A673 (cell line): ENCODE results near the gene GALR3. TPM values are rescaled to one million over a fixed set of nuclear protein-coding genes. Genes with fewer than 3 reads are reported as not detected.

Source experiments
- BruUV-seq: library from RNA; stranded (reverse); fragments of 400-500 nt; replicated peaks from 2 replicates; lab custom pipeline; 2021; lab: Mats Ljungman, UMichigan
- CTCF ChIA-PET: fragments of 300-600 bp; sonication (Branson Sonifier 250); formaldehyde crosslinking; loops from one replicate; lab custom pipeline; 2022; ENCODE audit warnings: antibody characterized with exemption; lab: Charles Lee
- POLR2A ChIA-PET: fragments of 300-600 bp; sonication (Branson Sonifier 250); formaldehyde crosslinking; loops from one replicate; lab custom pipeline; 2022; ENCODE audit warnings: antibody characterized with exemption; ENCODE audit not compliant: low non-redundant PET; lab: Charles Lee
- DNase-seq: peaks from one replicate; pipeline ENCODE4 v3.0.0-alpha.2; 2015; ENCODE audit warnings: low spot score
- H3K27ac ChIP-seq: fragments of 200-600 bp; sonication (generic); 2 replicates; pipeline ENCODE4 v1.5.1; 2016; ENCODE audit warnings: mixed run types, low read depth, mild to moderate bottlenecking, mixed read lengths, antibody characterized with exemption, low read length; ENCODE audit not compliant: poor library complexity, severe bottlenecking
- H3K27me3 ChIP-seq: fragments of 200-600 bp; sonication (generic); replicated peaks from 2 replicates; pipeline ENCODE4 v1.6.1; 2017; ENCODE audit warnings: mixed run types, low read depth, mild to moderate bottlenecking, mixed read lengths, antibody characterized with exemption, low read length; ENCODE audit not compliant: insufficient read depth, poor library complexity
- H3K36me3 ChIP-seq: fragments of 200-600 bp; sonication (generic); 2 replicates; pipeline ENCODE4 v1.6.1; 2016; ENCODE audit warnings: mixed run types, mild to moderate bottlenecking, mixed read lengths, antibody characterized with exemption, low read length; ENCODE audit not compliant: insufficient read depth, poor library complexity, severe bottlenecking
- H3K4me1 ChIP-seq: fragments of 200-600 bp; sonication (generic); 2 replicates; pipeline ENCODE4 v1.6.1; 2017; ENCODE audit warnings: mixed run types, mild to moderate bottlenecking, mixed read lengths, antibody characterized with exemption, low read length; ENCODE audit not compliant: insufficient read depth, poor library complexity, severe bottlenecking
- H3K4me3 ChIP-seq: fragments of 200-600 bp; sonication (generic); 2 replicates; pipeline ENCODE4 v1.5.1; 2016; ENCODE audit warnings: low read depth, mixed run types, mild to moderate bottlenecking, mixed read lengths, low read length; ENCODE audit not compliant: poor library complexity, severe bottlenecking
- H3K9me3 ChIP-seq: fragments of 200-600 bp; sonication (generic); 2 replicates; pipeline ENCODE4 v1.6.1; 2016; ENCODE audit warnings: mixed run types, low read depth, mild to moderate bottlenecking, mixed read lengths, antibody characterized with exemption, low read length; ENCODE audit not compliant: poor library complexity, severe bottlenecking
- EZH2 ChIP-seq: fragments of 200-600 bp; sonication (generic); IDR thresholded peaks from 2 replicates; pipeline ENCODE4 v1.6.1; 2017; ENCODE audit warnings: borderline replicate concordance, low read depth, mild to moderate bottlenecking, mixed read lengths, antibody characterized with exemption, low read length; ENCODE audit not compliant: poor library complexity, severe bottlenecking
- intact Hi-C: fragments of 100-400 bp; cut with micrococcal nuclease; formaldehyde crosslinking; loops from one replicate; pipeline ENCODE4 v1.10.0; 2022; ENCODE audit not compliant: unreplicated experiment
- total RNA-seq: library from RNA; stranded (reverse); gene quantifications from 2 replicates; pipeline ENCODE4 v1.2.3, GENCODE V29; 2021
- TF ChIP-seq, protein P1 (sequence below): fragments of 300-800, 200-600 bp; sonication (generic); conservative IDR thresholded peaks from 2 replicates; pipeline ENCODE4 v1.5.1; 2017; ENCODE audit warnings: low read depth, mild to moderate bottlenecking, antibody characterized with exemption, low read length, moderate library complexity, mixed read lengths

The GALR3 gene
- total RNA-seq, 1 experiment from 2014 or later: not detected

GRCh38 chr22:37844904-37845329 is 21.7 kb downstream of the GALR3 start:
- Histone ChIP-seq H3K36me3 (no peaks in the 10 kb centered on the region), H3K9me3 (peaks cover 10% of the 10 kb centered on the region), H3K27ac (peak overlapping the region; percentile 33), H3K4me1 (no peaks in the 10 kb centered on the region), H3K4me3 (peak overlapping the region; percentile 79), H3K27me3 (no peaks in the 10 kb centered on the region)
- TF ChIP-seq, protein P1, sequence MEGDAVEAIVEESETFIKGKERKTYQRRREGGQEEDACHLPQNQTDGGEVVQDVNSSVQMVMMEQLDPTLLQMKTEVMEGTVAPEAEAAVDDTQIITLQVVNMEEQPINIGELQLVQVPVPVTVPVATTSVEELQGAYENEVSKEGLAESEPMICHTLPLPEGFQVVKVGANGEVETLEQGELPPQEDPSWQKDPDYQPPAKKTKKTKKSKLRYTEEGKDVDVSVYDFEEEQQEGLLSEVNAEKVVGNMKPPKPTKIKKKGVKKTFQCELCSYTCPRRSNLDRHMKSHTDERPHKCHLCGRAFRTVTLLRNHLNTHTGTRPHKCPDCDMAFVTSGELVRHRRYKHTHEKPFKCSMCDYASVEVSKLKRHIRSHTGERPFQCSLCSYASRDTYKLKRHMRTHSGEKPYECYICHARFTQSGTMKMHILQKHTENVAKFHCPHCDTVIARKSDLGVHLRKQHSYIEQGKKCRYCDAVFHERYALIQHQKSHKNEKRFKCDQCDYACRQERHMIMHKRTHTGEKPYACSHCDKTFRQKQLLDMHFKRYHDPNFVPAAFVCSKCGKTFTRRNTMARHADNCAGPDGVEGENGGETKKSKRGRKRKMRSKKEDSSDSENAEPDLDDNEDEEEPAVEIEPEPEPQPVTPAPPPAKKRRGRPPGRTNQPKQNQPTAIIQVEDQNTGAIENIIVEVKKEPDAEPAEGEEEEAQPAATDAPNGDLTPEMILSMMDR: no peak
- TF ChIP-seq EZH2: no peak
- ChIA-PET POLR2A (no interaction called here), CTCF (interaction anchor here (0.5 to 1.0 kb wide), 2 partner anchors 27 to 232 kb away, joined by 3 read pairs; no protein-coding TSS in a partner anchor)
- no peak for DNase-seq
- intact Hi-C loops: no loop called here
- no TSS peak for BruUV-seq

DNA sequence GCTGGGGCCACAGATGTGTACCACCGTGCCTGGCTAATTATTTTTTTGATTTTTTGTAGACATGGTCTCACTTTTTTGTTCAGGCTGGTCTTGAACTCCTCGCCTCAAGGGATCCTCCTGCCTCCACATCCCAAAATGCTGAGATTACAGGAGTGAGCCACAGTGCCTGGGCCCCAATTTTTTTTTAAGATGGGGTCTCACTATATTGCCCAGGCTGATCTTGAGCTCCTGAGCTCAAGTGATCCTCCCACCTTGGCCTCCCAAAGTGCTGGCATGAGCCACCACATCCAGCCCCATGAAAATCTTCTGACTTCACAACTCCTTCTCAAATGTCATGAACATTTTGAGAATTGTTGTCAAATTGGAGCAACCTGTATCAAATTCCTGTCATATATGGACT is 23.3 kb downstream of the GALR3 start:
- TF ChIP-seq, protein P1: no peak
- TF ChIP-seq EZH2: no peak
- Histone ChIP-seq H3K27ac (no peak overlapping the region), H3K4me1 (peaks cover 9% of the 10 kb centered on the region), H3K27me3 (no peaks in the 10 kb centered on the region), H3K4me3 (no peak overlapping the region), H3K36me3 (peaks cover 12% of the 10 kb centered on the region), H3K9me3 (peaks cover 10% of the 10 kb centered on the region)
- no TSS peak for BruUV-seq
- POLR2A ChIA-PET: no interaction called here
- CTCF ChIA-PET: no interaction called here
- intact Hi-C loops: no loop called here
- no peak for DNase-seq

- POLR2A ChIA-PET: interaction anchor here (0.7 kb wide), 1 partner anchor 15 kb away, joined by 12 read pairs; no protein-coding TSS in a partner anchor
- BruUV-seq: TSS peak; percentile 87
- intact Hi-C loops: no loop called here
- Histone ChIP-seq H3K4me1 (peaks cover 9% of the 10 kb centered on the region), H3K9me3 (peaks cover 10% of the 10 kb centered on the region), H3K36me3 (peaks cover 34% of the 10 kb centered on the region), H3K27ac (peak overlapping the region; percentile 82), H3K27me3 (no peaks in the 10 kb centered on the region), H3K4me3 (peak overlapping the region; percentile 86)
- TF ChIP-seq, protein P1: no peak
- no peak for TF ChIP-seq EZH2
- CTCF ChIA-PET: no interaction called here
- DNase-seq: peak; percentile 57
These were observed 25.5 kb downstream of the GALR3 start for GRCh38 chr22:37848587-37849088.
